ENCODE results near the gene NYAP2.

GRCh38 chr2:225452677-225453076 is 53.2 kb downstream of the NYAP2 start:
- TF ChIP-seq CTCF (IDR thresholded peaks at IDR 0.05) (no peak), GABPB1 (CRISPR knock-in tag; IDR thresholded peaks at IDR 0.05) (no peak), MAX (CRISPR knock-in tag; IDR thresholded peaks at IDR 0.05) (no peak), KAT7 (CRISPR knock-in tag; IDR thresholded peaks at IDR 0.05; ENCODE audit: borderline replicate concordance) (no peak)

Measured in WTC11 (cell line).